HG03521 (cell line): ENCODE measurements around the gene TGIF1.
"Not testable (repeated sequence)": the region's sequence is repeated elsewhere in the genome, so short reads cannot be mapped to it uniquely, and the experiment has no call there.

Experiments
- ATAC-seq: cut with Tn5 transposase; IDR thresholded peaks from one replicate; pipeline ENCODE4 v1.9.1; 2021; ENCODE audit warnings: mild to moderate bottlenecking, moderate library complexity; ENCODE audit not compliant: unreplicated experiment

TGIF1 gene

DNA sequence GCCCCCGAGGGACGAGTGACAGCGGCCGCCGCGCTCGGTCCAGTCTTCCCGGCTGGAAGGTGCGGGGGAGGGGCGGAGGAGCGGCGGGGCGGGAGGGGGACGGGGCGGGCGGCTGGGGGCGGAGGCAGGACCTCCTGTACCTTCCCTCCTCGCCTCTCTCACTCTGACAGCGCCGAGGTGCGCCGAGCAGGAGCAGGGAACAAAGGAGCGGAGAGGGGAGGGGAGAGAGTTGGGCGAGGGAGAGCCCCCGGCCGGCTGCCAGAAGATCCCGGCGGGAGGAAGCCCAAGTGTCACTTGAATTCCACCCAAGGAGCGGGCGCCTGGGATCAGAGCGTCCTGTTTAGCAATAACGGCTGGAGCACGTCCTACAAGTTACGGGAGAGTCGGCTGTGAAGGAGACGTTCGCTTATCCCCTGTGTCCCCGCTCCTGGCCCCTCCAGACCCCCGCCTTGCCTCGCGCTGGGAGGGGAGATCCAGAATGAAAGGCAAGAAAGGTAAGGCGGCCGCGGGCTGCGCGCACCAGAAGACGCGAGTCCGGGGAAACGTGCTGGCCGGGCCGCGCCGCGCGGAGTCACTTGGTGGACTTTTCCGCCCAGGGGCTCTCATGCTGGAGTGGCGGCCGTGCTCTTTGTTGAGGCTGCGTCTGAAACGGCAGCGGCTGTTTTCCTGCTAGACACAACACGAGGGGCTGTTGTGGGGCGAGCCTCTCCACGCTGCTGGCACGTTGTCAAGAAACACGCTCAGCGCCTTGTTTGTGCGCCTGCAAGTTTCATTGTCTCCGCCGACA lies at the start of gene TGIF1:
Gene TGIF1 (plus strand): TSS at position 161 of the 787 bp plus-strand sequence. CDS start 318 bp downstream, at position 479.
- ATAC-seq: no peak

- no peak for ATAC-seq
Observed at GRCh38 chr18:3400567-3401296, 49.2 kb upstream of the TGIF1 start.

- peak; percentile 87 for ATAC-seq
Observed at GRCh38 chr18:3401669-3402620, 48.0 kb upstream of the TGIF1 start.

DNA sequence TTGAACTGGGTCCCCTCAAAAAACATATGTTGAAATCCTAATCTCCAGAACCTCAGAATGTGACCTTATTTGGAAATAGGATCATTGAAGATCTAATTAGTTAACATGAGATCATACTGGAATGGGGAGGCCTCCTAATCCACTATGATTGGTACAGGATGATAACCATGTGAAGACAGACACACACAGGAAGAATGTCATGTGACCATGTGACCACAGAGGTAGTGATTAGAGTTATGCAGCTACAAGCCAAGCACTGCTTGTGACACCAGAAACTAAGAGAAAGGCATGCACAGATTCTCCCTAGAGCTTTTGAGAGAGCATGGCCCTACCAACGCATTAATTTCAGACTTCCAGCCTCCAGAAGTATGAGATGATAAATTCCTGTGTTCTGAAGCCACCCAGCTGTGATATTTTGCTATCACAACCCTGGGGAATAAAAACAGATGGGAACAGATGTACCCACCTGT lies 47.0 kb upstream of the TGIF1 start:
- ATAC-seq: no peak

- no peak for ATAC-seq
Observed at GRCh38 chr18:3405713-3406112, 44.3 kb upstream of the TGIF1 start.

DNA sequence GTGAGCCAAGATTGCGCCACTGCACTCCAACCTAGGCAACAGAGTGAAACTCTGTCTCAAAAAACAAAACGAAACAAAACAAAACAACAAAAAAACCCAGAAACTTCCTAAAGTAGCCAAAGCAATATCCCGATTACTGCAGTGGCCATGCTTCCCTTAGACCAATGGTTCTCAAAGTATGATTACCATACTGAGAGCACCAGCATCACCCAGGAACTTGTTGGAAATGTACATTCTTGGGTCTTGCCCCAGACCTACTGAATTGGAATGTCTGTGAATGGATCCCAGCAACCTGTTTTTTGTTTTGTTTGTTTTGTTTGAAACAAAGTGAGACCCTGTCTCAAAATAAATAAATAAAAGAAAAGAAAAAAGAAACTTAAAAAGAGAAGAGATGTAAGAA lies 41.9 kb upstream of the TGIF1 start:
- no peak for ATAC-seq

- ATAC-seq: no peak
Observed at GRCh38 chr18:3409811-3410210, 40.2 kb upstream of the TGIF1 start.

DNA sequence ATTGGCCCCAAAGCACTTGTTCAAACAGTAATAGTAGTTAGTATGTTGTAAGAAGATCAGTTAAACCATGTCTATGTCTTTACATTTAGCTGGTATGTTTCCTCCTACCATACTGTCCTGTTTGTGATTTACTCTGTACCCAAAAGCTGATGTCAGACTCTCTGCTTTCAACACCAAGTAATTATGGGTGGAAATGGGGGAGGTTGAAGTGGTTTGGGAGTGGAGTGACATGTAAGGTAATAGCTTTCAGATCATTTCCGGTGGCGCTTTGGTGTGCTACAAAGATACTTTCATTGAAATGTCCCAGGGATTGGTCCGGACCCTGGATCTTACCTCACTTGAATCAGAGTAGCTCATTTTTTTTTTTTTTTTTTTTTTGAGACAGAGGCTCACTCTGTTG lies 39.7 kb upstream of the TGIF1 start:
- ATAC-seq: no peak

- ATAC-seq: not testable (repeated sequence)
Observed at GRCh38 chr18:3410876-3411275, 39.1 kb upstream of the TGIF1 start.

DNA sequence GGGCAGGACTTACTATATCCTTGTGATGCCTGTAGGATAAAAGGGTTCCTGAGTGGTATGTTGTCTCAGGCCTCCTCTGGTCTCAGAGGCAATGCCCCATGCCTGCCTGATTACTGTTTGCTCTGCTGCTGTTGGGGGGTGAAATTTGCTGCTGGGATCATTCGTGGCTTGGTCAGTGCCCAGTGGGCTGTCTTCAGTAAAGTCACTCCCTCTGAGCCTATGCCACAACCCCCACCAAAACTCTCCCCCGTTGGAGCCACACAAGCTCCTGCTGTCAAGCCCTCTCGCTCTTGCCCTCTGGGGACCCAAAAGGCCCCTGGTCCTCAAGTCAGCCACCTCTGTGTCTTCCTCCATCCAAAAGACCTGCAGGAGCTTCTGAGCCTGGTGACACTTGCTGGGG lies 38.6 kb upstream of the TGIF1 start:
- no peak for ATAC-seq

DNA sequence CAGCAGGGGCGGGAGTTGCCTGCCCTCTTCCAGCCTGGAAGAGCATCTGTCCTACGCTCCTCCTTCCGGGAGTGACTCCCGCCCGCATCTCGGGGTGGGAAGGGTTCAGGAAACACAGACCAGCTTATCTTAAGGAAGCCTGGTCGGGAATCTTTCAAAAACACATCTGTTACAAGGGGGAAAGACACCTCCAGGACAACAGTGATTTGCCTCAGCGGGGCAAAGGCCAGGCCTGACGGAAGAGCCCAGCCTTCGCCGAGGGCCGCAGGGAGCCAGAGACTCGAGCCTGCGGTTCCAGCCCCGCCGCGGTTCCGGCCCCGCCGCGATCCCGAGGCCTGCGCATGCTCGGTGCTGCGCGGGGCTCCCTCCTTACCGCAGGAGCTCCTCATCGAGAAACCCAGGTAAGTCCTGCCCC lies 38.1 kb upstream of the TGIF1 start:
- no peak for ATAC-seq

GRCh38 chr18:3412528-3412927 lies 37.4 kb upstream of the TGIF1 start:
- ATAC-seq: not testable (repeated sequence)

DNA sequence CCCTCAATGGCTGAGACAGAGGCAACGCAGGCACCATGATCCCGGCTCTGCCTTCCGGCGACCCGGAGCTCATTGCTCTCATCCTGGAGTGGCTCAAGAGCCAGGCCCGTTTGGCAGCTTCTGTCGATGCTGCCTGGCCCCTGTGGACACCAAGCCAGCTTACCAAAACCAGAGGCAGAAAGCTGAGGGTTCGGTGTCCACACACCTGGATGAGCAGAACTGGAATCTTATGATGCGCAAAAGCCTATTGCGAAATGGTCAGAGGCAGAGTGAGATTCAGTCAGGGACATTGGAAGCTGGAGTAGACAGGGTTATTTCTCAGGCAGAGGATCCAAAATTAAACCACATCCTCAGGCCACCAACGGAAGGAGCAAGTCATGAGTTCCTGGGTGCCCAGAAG lies 34.9 kb upstream of the TGIF1 start:
- no peak for ATAC-seq

DNA sequence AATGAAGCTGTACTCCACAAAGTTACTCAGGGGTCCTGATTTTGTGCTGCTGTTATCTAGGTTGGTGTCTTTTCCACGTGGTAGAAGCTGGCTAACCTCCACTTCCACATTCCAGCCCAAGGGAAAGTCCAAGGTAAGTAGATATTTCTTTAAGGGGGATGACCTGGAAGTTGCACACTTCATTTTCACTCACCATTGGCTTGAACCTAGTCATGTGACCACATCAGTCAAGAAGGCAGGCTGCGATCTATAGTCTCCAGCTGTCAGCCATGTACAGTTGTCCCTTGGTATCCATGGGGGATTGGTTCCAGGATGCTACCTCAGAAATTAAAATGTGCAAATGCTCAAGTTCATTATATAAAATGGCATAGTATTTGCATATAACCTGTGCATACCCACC lies 31.9 kb upstream of the TGIF1 start:
- ATAC-seq: no peak

- no peak for ATAC-seq
Observed at GRCh38 chr18:3420919-3421279, 29.1 kb upstream of the TGIF1 start.

DNA sequence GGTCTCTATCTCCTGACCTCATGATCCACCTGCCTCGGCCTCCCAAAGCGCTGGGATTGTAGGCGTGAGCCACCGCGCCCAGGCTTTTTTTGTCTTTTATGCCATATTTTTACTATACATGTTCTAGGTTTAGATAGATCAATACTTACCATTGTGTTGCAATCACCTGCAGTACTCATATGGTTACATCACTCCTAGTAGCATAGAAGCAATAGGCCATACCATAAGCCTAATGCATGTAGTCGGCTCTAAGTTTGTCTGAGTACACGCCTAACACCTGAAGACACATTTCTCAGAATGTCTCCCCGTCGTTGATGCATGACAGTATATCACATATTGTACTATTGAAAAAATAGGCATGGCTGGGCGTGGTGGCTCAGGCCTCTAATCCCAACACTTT lies 27.1 kb upstream of the TGIF1 start:
- ATAC-seq: no peak

GRCh38 chr18:3424280-3424890 lies 25.6 kb upstream of the TGIF1 start:
- no peak for ATAC-seq

DNA sequence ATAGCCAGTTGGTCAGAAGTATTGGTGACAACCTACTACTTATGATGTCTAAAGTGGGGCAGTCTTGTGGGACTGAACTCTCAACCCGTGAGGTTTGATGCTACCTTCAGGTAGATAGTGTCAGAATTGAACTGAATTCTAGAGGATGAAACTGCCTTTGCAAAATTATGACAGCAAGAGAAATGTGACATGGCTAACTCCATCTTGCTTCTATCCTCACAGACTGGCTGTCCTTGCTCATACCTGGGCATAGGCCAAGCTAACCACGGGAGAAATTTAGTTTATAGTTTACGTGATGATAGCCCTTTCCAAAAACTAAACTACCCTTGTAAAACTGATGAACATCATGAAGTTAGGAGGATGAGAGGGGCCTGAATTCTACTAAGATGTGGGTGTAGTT lies 24.9 kb upstream of the TGIF1 start:
- ATAC-seq: no peak

GRCh38 chr18:3425446-3425845 lies 24.5 kb upstream of the TGIF1 start:
- no peak for ATAC-seq

DNA sequence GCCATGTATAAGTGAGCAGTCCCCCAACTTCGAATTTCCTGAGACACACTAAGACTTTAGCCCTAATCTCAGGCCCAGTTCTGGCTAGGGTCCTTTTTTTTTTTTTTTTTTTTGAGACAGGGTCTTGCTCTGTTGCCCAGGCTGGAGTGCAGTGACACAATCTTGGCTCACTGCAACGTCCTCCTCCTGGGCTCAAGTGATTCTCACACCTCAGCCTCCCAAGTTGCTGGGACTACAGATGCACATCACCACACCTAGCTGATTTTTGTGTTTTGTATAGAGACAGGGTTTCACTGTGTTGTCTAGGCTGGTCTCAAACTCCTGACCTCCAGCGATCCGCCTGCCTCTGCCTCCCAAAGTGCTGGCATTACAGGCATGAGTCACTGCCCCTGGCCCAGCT lies 23.9 kb upstream of the TGIF1 start:
- no peak for ATAC-seq

- no peak for ATAC-seq
Observed at GRCh38 chr18:3427944-3428343, 22.0 kb upstream of the TGIF1 start.
